ENCODE measurements around the gene SLC18A2.
"Not testable (repeated sequence)": the region's sequence is repeated elsewhere in the genome, so short reads cannot be mapped to it uniquely, and the experiment has no call there.

SLC18A2 gene
- 0 to 4.5 (median 0) reads per million in 4 experiments for total RNA-seq

DNA sequence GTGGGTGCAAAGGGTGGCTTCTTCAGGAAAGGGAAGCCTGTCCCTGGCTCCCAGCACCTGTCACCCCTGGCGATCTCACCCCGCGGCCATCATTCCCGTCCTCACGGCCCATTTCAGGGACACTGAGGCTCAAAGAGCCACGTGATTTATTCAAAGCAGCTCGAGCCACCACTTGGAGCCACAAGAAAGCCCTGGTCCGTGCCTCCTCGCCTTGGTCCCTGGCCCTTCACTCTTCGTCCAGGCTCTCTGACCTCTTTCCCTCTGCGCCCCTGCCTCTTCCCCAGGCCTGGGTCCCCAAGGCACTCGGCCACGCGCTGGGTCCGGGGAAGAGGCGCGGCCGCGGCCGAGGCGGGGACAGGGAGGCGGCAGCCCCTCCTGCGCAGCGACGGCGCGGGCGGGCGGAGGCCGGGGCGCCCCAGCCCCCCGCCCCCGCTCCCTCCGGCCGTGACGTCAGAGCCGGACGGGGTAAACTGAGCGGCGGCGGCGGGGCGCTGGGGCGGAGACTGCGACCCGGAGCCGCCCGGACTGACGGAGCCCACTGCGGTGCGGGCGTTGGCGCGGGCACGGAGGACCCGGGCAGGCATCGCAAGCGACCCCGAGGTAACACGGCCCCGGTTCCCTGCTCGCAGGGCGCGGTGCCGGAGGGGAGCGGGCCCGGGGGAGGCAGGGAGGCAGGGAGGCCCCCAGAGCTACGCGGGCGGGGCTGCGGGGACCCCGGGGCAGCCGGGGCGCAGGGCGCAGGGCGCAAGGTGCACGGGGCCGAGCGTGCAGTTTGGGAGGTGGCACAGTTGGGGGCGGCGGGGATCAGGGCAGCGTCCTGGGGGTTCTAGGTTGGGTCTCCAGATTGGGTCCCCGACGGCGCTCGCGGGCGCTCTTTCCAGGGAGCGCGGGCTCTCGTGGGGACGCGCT is at the start of gene SLC18A2:
Gene SLC18A2, plus strand, starts transcription at position 494 of the 909 bp plus-strand sequence. CDS start 580 bp downstream, outside the sequence.
- no peak for DNase-seq

DNA sequence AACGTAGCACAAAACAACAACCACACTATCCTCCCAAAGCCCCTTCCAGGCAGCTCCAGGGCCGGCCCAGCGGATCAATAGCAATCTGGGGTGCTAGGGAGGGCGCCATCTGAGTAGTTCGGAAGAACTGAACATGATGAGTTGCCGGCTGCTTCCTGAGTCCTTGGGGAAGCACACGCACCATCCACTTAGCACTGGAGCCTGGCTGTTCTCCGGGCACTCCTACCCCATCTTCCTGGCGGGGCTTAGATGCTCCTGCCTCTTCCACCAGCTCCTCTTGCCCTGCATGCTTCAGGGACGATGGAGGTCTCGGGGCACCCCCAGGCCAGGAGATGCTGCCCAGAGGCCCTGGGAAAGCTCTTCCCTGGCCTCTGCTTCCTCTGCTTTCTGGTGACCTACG is 43.7 kb upstream of the SLC18A2 start, which contains the start of gene KCNK18:
Gene KCNK18, plus strand, starts transcription at position 301 of the 400 bp plus-strand sequence. Its CDS starts 0 bp downstream, at position 301.
- DNase-seq = no peak

DNA sequence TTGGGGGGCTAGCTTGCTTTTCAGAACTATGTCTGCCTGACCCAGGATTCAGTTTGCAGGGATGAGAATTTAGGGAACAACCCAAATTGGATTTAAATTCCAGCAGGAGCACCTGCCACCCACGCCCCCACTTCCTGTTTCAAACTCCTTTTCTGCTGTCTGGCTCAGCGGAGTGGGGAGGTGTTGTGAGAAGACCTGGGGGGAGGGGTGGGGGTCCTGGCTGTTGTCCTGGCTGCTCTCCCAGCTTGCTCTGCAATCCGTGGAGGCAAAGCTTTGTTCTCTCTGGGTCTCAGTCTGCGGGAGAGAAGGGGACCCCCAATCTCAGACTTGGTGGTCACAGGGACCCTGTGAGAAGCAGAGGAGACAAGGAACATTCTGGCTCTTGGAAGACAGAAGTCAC is 42.8 kb upstream of the SLC18A2 start:
- no peak for DNase-seq

DNA sequence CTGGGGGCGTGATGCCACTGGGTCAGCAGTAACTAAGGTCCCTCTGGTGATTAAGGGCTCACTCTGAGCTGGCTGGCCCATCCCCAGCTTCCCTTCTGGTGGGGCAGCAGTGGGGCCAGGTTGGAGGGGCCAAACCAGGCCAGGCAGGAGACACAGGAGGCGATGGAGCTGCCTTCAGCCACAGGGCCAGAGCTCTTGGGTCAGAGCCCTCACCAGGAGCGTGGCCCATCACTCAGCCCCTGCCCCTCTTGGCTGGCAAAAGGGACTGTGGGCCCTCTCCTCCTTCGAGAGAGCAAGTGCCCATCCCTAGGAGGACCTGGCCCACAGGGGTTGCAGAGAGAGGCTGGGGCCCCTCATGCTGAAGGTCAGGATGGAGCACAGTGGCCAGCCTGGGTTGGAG is 39.1 kb upstream of the SLC18A2 start:
- no peak for DNase-seq

DNA sequence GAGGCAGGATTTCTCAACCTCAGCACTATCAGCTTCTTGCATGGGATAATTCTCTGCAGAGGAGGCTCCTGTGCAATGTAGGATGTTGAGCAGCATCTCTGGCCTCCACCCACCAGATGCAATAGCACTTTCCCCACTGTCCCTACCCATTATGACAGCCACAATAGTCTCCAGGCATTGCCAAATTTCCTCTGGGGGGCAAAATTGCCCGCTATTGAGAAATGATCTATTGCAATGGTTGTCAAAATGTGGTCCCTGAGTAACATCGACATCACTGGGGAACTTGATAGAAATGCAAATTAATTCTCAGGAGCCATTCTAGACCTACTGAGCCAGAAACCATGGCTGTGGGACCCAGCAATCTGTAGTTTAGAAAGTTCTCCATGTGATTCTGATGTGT is 36.6 kb upstream of the SLC18A2 start:
- no peak for DNase-seq

DNA sequence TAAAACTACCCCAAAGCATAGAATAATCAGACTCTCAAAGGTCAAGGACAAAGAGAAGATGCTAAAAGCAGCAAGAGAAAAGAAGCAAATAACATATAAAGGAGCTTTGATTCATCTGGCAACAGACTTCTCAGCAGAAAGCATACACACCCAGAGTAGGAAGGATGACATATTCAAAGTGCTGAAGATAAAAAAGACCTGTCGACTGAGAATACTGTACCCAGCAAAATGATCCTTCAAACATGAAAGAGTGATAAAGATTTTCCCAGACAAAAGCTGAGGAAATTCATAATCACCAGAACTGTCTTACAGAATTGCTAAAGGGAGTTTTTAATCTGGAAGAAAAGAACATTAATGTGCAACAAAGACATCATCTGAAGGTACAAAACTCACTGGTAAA is 28.7 kb upstream of the SLC18A2 start:
- no peak for DNase-seq

DNA sequence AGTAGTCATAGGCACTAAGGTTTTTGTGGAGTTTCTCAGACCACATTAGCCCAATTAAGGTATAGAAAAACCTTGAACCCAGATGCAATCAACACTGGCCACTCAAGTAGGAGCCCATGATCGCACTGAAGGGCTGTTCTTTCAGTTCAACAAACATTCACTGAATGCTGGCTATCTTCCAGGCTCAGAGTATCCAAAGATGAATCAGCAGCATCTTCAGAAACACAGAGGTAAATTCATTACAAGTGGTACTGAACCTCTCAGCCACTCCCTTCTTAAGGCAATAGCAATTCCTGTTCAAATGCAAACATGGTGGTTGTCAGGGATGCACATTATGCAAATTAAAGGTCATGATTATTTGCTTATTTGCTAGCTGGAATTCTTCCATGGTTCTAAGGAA is 26.5 kb upstream of the SLC18A2 start:
- DNase-seq = no peak

DNA sequence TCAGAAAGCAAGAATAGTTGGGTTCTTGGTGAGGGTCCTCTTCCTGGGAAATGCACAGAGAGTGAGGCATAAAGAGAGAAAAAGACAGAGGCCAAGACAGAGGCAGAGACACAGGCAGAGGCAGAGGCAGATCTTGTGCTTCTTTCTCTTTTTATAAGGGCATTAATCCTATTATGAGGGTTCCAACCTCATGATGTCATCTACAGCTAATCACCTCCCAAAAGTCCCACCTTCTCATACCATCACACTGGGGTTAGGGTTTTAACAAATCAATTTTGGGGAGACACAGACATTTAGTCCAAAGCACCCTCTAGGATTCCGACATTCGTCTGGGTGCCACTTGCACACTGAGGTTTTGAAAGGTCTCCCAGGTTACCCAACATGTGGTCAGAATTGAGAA is 25.8 kb upstream of the SLC18A2 start:
- no peak for DNase-seq

DNA sequence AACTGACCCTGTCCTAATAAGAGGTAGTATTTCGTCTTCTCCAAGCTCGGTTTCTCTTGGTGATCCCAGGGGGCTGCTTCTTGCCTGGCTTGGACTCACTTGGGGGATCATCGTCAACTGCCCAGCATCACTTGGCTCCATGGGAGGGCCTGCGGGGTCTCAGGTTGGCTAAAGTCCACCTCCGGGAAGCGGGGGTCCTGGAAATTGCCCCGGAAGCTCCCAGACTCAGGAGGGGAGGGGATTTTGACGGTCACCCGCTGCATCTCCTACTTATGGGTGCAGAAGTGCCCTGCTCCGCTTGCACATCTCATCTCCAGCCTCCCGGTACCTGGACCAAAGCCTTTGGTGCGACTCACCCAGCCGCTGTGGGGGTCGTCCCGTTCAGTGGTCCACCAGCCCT is 24.9 kb upstream of the SLC18A2 start:
- DNase-seq = no peak

DNA sequence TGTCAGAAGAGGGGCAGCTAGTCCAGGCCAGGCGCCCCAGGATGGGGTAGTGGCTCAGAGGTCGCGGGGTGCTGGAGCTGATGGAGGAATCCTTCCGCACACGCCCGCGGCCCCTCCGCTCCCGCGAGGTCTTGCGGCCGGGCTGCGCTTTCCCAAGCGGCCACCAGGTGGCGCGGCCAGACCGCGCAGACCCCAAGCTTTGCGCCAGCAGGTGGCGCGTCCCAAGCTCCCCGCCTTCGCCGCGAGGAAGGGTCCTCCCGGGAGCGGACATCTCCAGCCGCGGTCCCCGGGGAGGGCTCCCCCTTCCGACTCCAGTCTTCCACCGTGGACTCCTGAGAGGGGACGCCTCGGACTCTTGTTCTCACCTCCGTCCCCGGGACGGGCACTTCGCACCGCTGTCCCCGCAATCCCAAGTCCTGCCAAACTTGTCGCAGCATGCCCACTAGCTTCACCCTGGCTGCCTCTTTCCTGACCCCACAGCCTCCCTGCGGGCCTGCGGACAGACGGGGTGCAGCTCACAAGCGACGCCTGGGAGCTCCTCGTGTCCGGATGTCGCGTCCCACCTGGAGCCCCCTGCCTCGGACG is 24.2 kb upstream of the SLC18A2 start:
- DNase-seq = peak; percentile 58

DNA sequence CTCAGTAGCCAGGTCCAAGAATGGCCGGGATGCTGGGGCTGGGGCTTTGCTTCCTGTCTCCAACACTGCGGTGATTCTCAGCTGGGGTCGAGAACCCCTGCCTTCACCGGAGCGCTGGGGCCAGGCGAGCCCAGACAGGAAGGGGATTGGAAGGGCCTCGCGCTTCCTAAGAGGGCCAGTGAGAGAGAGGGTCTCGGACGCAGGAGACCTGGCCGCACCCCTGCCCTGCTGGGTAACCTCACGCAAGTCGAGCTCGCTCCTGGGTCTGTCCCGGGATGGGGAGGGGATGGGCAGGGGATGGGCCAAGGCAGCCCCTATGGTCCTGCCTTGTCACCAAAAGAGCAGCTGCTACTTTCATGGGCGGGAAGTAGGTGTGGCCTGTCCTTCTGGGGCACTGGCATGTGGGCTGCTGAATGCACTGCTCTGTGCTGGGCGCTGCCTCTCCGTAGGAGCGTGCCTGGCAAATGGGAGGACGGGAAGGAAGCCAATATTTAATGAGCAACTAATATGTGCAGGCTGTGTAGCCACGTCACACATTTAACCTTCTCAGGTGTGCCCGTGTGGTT is 23.6 kb upstream of the SLC18A2 start:
- peak; percentile 12 for DNase-seq

DNA sequence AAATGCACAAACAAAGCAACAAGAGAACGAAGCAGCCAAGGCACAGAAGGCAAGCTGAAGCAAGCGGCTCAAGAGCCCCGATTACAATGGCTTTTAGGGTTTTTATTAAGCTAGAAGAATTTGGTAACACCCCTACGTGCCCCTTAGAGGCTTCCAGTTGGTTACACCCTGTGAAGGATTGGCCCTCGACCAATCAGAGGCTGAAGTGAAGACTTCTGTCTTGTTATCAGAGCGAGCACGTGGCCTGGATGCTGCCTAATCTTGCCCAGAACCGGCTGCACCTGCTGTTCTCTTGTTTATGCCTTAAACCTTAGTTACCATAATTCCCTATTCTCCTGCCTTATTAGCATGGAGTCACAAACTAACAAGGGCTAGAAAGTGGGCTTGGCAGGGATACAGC is 22.3 kb upstream of the SLC18A2 start:
- DNase-seq = no peak

DNA sequence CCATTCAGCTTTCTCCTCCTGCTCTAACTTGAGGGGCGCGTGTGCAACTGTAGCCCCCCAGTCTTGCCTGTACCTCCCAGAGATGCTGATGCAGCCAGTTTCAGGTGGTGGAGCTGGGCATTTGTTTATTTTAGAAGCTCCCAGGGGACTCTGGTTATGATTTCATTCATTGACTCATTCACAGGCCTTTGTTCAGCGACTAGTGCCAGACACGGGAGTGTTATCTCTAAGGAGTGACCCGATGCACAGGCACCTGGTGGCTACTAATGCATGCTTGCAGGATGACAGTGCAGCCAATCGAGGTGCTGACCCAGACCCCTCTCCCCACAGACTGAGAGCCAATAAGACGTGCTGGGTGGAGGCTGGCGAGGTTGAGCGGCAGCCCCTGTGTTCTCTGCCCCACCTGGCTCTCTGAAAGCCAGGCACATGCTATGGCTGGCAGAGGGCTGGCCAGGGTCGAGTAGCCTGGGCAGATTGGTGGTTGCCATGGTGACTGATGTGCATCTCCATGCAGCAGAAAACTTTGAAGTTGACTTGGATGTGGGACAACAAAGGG is 19.7 kb upstream of the SLC18A2 start:
- no peak for DNase-seq

DNA sequence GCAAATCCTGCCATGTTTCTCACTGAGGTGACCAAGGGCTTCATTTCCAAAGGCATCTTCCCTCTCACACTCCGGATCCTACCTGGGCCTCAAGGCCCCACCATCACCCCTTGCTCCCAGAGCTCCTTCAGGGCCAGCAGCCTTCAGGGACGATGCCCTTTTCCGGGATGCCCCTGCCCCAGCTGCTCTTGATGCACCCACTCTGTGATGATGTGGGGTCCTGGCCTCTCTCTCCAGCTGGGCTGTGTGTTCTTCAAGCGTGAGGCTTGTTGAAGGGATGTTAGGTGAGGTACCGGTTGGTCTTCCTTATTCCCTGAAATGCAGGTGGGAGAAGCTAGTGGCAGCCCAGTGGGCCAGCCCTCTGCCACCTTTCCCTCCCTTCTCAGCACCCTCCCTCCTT is 18.4 kb upstream of the SLC18A2 start:
- no peak for DNase-seq

DNA sequence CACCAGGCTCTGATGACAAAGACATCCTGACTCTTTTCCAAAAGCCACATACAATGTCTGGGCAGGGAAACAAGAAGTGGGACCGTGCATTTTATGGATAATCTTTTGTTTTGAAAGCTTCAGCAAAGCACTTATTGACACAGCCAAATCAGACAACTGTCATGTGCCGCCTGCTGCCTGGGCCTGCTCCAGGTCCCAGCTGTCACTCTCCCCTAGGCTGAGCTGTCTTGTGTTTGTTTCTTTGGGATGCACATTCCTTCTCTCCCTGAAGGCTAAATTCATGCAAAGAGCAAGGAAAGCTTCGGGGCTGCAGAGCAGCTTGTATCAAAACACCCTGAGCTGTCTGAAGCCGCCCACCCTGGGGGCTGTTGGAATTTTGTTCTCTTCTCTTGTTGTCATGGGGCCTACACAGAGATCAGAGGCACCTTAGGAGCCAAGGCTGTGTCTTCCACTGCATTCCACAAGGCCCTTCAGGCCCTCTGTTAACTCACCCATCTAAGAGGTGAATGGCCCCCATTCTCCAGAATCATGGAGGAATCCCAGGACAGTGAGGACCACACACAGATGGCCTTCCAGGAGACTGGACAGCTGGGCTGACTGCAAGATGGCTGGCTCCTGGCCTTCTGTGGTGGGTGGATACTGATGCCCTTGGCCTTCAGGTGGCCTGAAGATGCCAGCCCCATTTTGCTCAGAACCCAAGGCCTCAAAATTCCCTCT is 17.8 kb upstream of the SLC18A2 start:
- no peak for DNase-seq

DNA sequence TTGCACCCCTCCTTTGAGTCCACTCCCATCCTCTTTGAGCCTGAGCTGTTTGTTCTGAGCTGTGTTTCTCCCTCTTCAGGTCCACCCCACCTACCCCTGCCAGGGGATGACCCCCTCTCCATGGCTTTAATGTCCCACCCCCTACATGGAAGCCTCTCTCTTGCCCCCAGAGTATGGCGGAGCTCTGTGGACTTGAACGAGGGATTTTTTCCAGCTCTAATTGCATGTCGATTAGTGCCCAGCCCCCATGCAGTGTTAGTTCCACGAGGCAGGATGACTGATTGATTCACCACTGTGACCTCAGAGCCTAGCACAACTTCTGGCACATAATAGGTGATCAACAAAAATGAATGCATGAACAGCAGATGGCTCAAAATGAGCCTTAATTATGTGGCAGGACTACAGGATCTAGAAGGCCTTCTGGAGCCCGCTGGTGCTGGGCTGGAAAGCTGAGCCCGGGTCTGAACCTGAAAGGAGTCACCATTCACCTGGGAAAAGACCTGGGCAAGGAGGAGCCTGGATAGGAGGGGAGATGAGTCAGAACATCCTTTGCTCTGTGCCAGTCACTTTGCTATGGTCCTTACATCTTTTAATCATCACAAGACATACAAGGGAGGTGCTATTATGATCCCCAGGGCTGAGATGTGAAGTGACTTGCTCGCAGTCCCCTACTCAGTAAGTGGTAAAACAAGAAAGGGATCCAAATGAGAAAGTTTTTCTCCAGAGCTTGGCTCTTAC is 17.1 kb upstream of the SLC18A2 start:
- DNase-seq = no peak

DNA sequence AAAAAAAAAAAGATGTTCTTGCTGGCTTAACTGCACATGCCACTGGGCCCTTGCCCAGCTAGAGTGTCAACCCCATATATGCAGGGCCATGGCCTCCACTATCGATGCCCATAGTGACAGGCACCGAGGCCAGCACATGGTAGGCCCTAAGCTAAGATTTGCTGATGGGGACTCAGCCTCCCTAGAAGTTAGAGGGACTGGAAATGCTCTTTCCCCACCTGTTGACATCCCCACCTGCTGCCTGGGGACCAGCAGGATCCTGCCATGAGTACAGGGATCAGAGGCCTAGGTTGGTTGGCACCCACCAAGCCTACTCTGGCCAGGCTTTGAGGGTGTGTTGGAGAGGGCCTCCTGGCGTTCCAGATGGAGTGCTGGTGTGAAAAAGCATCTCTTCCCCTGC is 16.0 kb upstream of the SLC18A2 start:
- no peak for DNase-seq

DNA sequence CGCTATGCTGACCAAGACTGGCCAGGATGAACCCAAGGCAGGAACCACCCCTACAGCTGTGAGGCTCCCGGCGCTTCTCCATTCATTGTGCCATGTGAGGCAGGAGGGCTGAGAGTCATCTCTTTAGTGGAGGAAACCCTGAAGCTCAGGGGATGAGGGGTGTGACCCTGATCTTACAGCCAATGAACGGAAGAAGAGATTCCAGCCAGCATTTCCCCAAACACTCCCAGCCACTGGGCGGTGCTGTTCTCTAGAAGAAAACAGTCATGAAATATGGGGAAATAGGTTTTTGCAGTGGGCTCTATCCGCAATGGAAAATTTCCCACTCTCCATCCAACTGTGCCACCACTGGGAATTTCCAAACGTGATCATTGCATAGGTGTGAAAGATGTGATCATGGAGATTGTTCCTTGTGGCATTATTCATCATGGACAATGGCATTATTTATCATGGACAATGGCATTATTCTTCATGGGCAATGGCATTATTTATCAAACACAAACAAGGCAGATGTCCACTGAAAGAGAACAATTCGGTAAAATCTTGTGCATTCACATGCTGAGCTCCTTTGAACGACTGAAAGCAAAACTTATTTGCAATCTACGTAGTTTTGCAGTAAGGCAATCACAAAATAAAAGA is 14.0 kb upstream of the SLC18A2 start:
- peak; percentile 5 for DNase-seq

DNA sequence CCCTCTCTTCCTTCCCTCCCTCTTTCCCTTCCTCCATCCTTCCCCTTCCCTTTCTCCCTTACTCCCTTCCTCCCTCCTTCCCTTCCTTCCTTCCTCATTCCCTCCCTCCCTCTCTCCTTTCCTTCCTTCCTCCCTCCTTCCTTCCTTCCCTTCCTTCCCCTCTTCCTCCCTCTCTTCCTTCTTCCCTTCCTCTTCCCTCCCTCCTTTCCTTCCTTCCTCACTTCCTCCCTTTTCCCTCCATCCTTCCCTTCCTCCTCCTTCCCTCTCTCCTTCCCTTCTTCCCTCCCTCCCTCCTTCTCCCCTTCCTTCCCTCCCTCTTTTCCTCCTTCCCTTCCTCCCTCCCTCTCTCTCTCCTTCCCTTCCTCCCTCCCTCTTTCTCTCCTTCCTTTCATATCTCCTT is 12.7 kb upstream of the SLC18A2 start:
- DNase-seq = no peak

DNA sequence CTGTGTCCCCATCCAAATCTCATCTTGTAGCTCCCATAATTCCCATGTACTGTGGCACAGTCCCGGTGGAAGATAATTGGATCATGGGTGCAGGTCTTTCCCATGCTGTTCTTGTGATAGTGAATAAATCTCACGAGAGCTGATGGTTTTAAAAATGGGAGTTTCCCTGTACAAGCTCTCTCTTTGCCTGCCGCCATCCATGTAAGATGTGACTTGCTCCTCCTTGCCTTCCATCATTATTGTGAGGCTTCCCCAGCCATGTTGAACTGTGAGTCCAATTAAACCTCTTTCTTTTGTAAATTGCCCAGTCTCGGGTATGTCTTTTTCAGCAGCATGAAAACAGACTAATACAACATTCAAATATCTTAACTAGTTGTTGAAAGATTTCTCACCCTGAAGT is 10.8 kb upstream of the SLC18A2 start:
- not testable (repeated sequence) for DNase-seq

DNA sequence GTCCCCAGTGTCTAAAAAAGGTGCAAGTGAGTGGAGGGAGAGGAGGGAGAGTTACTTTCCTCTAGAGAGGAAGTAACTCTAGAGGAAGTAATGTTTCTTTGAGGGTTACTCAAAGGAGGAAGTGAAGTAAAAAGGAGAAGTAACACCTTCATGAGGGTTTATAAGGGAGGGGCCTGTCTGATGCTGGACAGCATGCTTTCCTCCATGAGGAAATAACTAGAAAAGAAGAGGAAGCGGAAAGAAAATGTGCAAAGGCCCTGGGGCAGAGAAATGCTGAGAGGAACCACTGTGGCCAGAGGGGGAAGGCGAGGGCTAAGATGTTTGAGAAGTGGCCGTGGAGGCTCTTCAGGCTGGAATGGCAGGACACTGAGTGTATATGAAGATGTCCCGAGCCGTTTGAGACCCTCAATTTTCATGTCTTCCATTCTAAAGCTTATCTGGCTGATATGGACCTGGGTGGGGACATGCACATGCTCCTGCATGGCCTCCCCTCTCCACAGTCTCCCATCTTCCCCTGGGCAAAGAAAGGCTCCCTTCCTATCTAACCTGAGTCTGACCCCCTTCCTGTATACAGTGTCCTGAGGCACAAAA is 3.4 kb upstream of the SLC18A2 start:
- no peak for DNase-seq

Measured in effector CD8-positive, alpha-beta T cell (primary cell).